T47D (cell line): Measurements from ENCODE around the gene SOSTDC1.
"Not testable (repeated sequence)": the region's sequence is repeated elsewhere in the genome, so short reads cannot be mapped to it uniquely, and the experiment has no call there.

Source experiments
- DNase-seq, 2 experiments: peaks; one replicate each; pipeline versions ENCODE4 v3.0.0 to v3.0.0-alpha.2; 2011 to 2012; ENCODE audit warnings: low read depth in 1 of 2, low spot score in 1 of 2
- JUND ChIP-seq: IDR thresholded peaks from 2 replicates; pipeline ENCODE4 v1.6.1; 2012; ENCODE audit warnings: low read depth
- in situ Hi-C: cut with HindIII; loops from 2 replicates; pipeline ENCODE4 v1.10.0; 2016; ENCODE audit warnings: low sequenced_read_pairs, low pct_unique_long_range_greater_than_20kb

SOSTDC1 gene

DNA sequence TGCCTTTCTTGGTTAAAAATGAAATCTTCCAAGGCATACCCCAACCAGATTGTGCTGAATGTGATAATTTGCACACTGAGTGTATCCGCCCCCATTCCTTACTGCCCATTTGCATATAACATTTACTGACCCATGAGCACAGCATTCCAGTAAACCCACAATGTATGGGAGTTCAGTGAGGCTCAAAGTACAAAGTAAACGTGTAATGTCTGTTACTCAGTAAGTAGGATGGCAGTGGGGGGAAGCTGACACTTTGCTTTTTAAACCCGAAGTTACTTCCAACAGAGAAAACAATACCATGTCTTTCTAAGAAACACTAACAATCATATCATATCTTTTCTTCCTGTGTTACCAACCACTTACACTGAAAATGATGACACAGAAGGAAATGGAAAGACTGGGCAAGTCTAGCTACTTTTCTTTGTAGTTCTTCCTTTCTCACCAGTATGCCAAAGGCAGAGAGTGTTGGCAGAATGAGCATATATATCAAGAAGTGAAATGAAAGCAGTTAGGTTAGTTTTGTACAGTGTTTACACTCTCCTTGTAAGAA lies 27.1 kb upstream of the SOSTDC1 start:
- TF ChIP-seq JUND: no peak
- in situ Hi-C loops: no loop called here
- DNase-seq: peak in 1 of 2 experiments; percentile 66

DNA sequence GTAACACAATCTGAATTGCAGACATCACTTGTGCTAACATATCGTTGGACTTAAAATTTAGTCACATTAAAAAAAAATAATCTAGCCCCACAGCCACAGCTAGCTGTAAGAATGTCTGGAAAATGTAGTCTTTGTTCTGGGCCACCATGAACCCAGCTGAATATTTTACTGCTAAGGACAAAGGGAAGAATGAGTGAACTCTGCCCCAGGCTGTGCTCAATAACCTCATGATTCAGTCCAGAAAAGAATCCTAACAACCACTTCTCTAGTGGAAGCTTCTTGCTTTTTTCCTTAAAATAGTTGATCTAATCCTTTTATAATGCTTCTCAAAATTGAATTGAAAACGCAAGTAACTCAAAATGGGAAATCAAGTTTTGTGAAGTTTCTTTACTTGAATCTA lies 25.6 kb upstream of the SOSTDC1 start:
- TF ChIP-seq JUND: no peak
- in situ Hi-C loops: no loop called here
- DNase-seq: no peak

DNA sequence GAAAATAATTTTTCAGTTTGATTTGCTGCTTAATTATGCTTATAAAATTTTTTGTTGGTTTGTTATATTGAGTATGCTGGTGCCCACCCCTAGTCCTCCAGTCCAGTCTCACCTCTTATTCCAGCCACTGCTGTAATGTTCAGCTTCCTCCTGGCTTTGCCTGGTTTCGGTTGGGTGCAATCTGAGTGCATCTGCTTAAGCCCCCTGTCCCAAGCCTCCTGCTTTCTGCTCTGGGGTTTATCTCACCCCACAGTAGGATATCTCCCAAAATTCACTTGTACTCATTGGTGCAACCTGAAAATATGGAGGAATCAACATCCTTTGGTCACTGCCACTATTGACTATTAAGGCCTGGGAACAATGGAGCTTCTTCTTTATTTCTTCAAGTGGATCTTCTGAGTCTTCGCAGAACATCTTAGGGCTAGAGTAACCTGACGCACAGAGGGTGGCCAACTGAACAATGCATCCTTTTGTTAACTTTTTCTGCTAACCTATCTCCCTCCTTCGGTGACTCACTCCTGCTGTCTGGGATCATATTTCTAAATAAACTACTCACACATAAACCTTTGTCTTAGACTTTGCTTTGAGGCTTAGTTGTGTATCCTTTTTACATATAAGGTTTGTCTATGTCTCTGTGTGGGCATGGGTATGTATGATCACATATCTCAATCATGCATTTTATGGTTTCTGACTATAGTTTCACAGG lies 19.1 kb upstream of the SOSTDC1 start:
- in situ Hi-C loops: no loop called here
- TF ChIP-seq JUND: no peak
- no peak for DNase-seq

DNA sequence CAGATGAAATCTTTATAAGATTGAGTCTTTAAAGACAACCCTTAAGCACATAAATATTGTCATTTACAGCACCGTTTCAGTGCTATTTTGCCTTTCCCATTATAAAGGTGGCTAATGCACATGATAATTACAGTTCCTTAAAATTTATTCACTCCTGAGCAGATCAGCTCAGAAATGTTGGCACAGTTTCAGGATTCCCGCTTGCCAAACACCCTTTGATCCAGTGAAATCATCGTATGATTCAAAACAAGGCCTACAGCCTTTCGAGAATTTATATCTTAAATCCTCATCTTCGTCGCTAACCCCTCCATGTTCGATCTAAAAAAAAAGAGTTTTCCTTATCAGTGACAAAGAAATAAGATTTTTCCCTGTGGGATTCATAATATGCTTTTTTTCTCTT lies 14.1 kb upstream of the SOSTDC1 start:
- TF ChIP-seq JUND: no peak
- DNase-seq: no peak
- in situ Hi-C loops: no loop called here

DNA sequence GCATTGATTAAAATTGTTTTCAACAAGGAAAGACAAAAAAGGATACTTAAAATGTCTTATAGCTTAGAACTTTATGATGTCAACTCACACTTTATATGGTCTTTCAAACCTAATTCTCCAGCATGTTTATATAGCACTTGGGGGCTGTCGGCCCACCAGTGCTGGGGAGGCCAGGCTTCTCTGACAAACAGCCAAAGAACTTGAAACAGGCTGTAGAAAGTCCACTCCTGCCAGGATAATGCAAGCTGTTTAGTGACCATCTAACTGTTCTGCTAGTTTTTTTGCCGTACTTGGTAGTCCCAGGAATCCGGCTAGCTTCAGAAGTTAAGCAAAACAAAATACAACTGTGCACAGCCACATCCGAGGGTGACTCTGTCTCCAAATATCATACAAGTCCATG lies 13.6 kb upstream of the SOSTDC1 start:
- no peak for TF ChIP-seq JUND
- in situ Hi-C loops: no loop called here
- DNase-seq: no peak

DNA sequence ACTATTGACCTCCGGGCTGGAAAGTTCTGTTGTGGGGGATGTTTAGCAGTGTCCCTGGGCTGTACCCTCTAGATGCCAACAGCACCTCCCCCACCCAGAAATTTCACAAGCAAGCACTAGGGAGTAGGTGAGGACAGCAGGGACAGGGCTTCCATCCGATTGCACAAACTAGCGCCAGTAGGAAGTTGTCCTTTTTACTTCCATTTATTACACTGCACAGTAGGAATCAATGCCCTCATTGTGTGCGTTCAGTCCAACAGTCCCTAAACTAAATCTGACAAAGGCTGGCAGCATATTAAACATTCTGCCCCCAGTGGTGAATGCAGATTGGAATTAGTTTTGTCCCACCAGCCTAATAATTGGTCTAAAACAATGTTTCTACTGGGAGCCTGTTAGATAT lies 6.4 kb upstream of the SOSTDC1 start:
- in situ Hi-C loops: no loop called here
- no peak for TF ChIP-seq JUND

DNA sequence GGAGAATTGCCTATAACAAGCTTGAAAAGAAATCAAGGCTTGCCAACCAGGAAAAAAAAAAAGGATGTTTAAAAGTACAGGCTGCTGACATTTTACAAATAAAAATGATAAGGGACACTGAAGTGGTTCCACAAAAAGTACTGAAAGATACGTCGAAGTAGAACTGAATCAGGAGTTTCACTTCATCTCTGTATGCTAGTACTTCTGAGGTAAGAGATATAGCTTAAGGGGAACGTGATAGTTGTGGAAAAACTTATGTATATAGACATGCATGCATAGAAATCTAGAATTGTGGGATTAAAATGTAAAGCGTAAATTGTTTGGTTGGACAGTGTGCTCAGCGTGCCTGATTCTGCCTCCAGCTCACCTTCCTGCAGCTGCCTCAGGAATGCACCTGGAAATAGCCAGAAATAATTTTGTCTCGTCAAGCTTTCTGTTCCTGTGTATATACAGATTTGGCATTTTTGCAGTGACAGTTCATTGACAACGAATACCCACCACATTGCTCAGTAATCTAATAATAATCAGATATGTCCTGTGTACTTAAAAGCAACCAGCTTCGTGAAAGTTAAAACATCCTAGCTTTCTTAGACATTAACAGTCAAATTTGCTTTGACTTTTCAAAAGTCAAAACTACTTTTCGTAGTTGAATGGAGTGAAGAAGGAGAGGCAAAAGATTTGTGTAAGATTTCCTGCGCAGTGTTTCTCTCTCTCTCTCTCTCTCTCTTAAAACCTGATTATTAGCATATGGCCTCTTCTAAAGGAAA lies 1.4 kb downstream of the SOSTDC1 start:
- in situ Hi-C loops: no loop called here
- TF ChIP-seq JUND: 0 out of 2 replicates have a peak, but pooled peaks have one; percentile 9
- DNase-seq: no peak

More for the DNA sequence above, 6.4 kb upstream of the SOSTDC1 start:
- no peak for DNase-seq

DNA sequence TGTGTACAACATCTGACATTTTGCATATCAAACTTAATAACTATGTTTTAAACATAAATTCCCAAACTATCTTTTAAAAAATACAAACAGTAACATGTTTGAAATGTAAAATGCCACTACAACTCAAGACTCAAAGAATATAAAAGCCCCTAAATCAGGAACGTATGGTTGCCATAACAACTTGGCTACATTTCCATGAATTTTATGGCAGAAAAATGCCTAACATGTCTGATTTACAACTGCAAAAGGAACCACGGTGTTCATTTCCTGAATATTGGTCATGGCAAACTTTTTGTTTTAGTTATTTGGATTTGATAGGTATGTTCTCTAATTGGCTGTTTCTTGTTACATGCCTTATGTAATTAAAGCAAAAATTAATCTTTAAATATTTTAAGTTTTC lies 2.0 kb downstream of the SOSTDC1 start:
- TF ChIP-seq JUND: no peak
- in situ Hi-C loops: no loop called here
- DNase-seq: no peak

DNA sequence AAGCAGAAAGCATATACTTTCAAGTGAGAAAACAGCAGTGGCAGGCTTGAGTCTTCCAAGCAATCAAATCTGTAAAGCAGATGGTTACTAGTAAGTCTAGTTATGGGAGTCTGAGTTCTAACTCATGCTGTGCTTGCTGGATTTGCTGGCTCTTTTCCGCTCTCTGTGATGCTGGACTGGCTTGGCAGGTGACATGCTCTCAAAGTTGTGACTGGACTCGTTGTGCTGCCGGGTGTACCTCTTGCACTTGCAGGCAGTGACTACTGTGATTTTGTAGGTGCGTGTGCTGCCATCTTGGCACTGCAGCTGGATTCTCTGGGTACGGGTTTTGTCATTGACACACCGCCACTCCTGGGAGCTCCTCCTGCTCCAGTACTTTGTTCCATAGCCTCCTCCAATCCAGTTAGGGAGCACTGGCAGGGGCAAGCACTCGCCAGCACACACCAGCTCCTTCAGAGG lies 3.1 kb downstream of the SOSTDC1 start:
- in situ Hi-C loops: no loop called here
- DNase-seq: no peak
- no peak for TF ChIP-seq JUND

DNA sequence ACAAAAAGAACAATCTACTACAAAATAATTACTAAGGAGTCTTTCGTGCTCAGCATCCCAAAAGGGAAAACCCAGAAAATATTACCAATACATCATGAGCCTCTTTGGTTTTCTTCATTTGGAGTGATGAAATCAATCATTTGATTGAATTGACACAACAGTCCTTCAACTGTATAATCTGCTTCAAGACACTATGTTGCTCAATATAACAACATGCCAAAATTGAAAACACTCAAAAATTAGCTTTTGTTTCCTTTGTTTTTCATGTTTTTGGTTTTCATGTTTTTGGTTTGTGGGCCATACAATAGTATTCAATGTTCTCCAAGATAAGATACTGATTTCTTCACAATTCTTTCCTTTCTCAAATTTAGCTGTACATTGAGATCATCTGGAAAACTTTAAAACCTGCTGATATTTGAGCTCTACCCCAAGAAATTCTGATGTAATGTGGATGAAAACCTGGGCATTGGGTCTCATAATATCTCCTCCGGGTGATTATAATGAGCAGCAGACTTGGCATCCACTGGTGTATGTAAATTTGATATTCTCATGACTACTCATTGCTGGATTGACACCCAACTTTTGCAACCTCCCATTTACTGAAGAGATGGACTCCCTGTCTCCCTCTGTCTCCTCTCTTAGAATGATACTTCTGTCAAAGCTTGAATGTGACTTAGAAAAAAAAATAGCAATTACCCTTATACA lies 4.6 kb downstream of the SOSTDC1 start:
- DNase-seq: no peak
- no peak for TF ChIP-seq JUND
- in situ Hi-C loops: no loop called here

DNA sequence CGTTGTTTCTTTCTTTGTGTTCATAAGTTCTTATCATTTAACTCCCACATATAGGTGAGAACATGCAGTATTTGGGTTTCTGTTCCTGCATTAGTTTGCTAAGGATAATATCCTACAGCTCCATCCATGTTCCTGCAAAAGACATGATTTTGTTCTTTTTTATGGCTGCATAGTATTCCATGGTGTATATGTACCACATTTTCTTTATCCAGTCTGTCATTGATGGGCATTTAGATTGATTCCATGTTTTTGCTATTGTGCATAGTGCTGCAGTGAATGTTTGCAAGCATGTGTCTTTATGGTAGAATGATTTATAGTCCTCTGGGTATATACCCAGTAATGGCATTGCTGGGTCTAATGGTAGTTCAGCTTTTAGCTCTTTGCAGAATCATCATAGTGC lies 9.2 kb downstream of the SOSTDC1 start:
- DNase-seq, in situ Hi-C loops: not testable (repeated sequence)

DNA sequence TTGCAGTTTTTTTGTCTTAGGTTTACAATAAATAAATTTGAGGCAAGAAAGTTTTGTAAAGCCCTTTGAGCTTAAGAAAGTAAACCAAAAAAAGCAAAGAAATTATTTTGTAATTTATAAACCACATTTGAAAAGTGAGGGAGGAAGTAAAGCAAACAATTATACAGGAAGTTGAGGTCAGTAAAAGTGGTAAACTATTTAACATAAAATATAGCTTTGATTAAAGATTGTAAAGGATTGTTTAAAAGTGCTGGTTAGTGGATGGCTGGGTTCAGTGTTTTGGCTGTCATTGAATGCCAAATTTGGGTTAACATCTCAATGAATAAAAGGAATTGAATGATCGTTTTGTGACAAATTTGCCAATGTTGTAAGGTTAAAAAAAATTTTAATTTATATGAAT lies 9.9 kb downstream of the SOSTDC1 start:
- in situ Hi-C loops: no loop called here
- TF ChIP-seq JUND: no peak
- no peak for DNase-seq

DNA sequence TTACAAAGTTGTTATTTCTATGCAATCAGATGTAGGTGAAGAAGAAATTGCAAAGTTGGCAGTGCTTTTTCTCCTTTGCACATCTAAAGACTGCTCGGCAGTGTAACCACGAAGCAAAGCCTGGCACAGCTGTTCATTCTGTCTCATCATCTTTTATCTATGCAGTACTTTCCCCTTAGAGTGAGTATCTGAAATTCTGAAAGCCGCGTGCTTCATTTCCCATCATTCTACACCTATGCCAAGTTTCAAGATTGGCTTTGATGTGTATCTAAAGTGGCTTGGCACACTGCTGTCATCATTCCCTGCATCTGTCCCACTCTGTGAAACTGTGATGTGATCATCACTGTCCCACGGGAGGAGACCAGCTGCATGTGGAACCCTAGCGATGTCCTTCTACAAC lies 15.2 kb downstream of the SOSTDC1 start:
- in situ Hi-C loops: no loop called here
- TF ChIP-seq JUND: no peak
- no peak for DNase-seq
